Heart right ventricle (tissue), 16 donors: ENCODE data around the gene ACTR3. TPM values are rescaled to one million over a fixed set of nuclear protein-coding genes. Genes with fewer than 3 reads are reported as not detected.

Experiments
- ATAC-seq, 8 donors: fragments of 200-7000 bp; cut with Tn5 transposase; one replicate each; pipeline ENCODE4 v1.9.1; 2020; ENCODE audit warnings: mild to moderate bottlenecking in 8 of 8, moderate library complexity in 8 of 8, moderate number of reproducible peaks in 1 of 8
- DNase-seq, 2 donors: peaks; one replicate each; pipeline ENCODE4 v3.0.0-alpha.2; 2020
- H3K27ac ChIP-seq, 10 donors: fragments of 200-600 bp; sonication (generic) in 2 of 10; one replicate each; pipeline versions ENCODE4 v1.5.0 to v1.8.0; 2020 to 2022; ENCODE audit warnings: mild to moderate bottlenecking in 3 of 10
- H3K27me3 ChIP-seq, 7 donors: fragments of 200-600 bp; one replicate each; pipeline ENCODE4 v1.8.0; 2021 to 2022; ENCODE audit warnings: mild to moderate bottlenecking in 2 of 7
- H3K36me3 ChIP-seq, 9 donors: fragments of 200-600 bp; sonication (generic) in 1 of 9; one replicate each; pipeline versions ENCODE4 v1.5.0 to v1.8.0; 2020 to 2022; ENCODE audit warnings: mild to moderate bottlenecking in 2 of 9
- H3K4me1 ChIP-seq, 9 donors: fragments of 200-600 bp; sonication (generic) in 1 of 9; one replicate each; pipeline versions ENCODE4 v1.5.0 to v1.8.0; 2020 to 2022; ENCODE audit warnings: mild to moderate bottlenecking in 4 of 9
- H3K4me3 ChIP-seq, 10 donors: fragments of 200-600 bp; sonication (generic) in 2 of 10; one replicate each; pipeline versions ENCODE4 v1.5.0 to v1.8.0; 2020 to 2022; ENCODE audit warnings: mild to moderate bottlenecking in 7 of 10, moderate library complexity in 2 of 10
- H3K9me3 ChIP-seq, 11 donors: fragments of 200-600 bp in 10 of 11; sonication (generic) in 2 of 11; one replicate each; pipeline versions ENCODE4 v1.5.0 to v1.8.0; 2013 to 2022; ENCODE audit warnings: mild to moderate bottlenecking in 2 of 11, control low read depth in 1 of 11, moderate library complexity in 1 of 11
- WGBS, 2 donors: extraction: QIAGEN DNeasy Blood & Tissue Kit; methylation state at CpG; one replicate each; pipeline ENCODE4 v1.1.7; 2013; ENCODE audit warnings: inconsistent platforms in 1 of 2; 5-methylcytosine and 5-hydroxymethylcytosine counted together
- intact Hi-C, 10 donors: fragments of 100-400 bp; cut with DNase I; formaldehyde crosslinking; loops; one replicate each; pipeline versions ENCODE4 v1.11.1 to v1.14.2; 2022
- polyA plus RNA-seq, 2 donors: library from polyadenylated mRNA; stranded (reverse); fragments of 200-250 nt; gene quantifications; one replicate each; pipeline ENCODE4 v1.2.3, GENCODE V29; 2013
- total RNA-seq, 10 donors: library from RNA; stranded (reverse); fragmentation: NEBNext Ultra II Directional in 3 of 10; extraction: Animal tissue kit (Norgen Biotek cat#: 25700) in 3 of 10; gene quantifications; one replicate each; pipeline versions ENCODE4 v1.2.1 to v1.2.4, GENCODE V29; 2021 to 2023
- TF ChIP-seq, protein P1 (sequence below), 9 donors: fragments of 200-600 bp; sonication (generic) in 2 of 9; IDR thresholded peaks; one replicate each; pipeline versions ENCODE4 v1.5.0 to v1.8.0; 2021 to 2022; ENCODE audit warnings: antibody characterized with exemption in 9 of 9, mild to moderate bottlenecking in 5 of 9, moderate library complexity in 1 of 9
- donor health status: Arrhythmogenic right ventricular cardiomyopathy.
- donor health status: ischemic (EF 13 %, LVEDD 7.1; RV severe dilation, severe dysfunction).
- donor health status: healthy with polysubstance abuse.
- donor health status: DM: no; HTN: yes; CAD: no.
- donor health status: DM: no; HTN: no; CAD: no.
- donor health status: ischemic (EF 25% LVEDD 6.9; RV normal size, moderate dysfunction).
- donor health status: ischemic (EF 25% LVEDD 5.7; RV mildly dilated, moderate dysfunction).
- donor health status: healthy.
- donor health status: DM: yes; HTN: yes; CAD: no.
- donor health status: Ischemic cardiomyopathy.
- donor health status: ischemic (EF 35%, LVEDD 5.7; RV mildly dilated, moderate dysfunction).
- donor health status: nonischemic (EF 11% LVEDD 7.7; RV severe dilation, severe dysfunction).
- donor health status: DM: yes; HTN: yes; CAD: no.
- donor health status: PGD.
- donor health status: ischemic (EF 29% LVEDD 5.4; RV normal size, mild dysfunction).
- donor health status: nonischemic (EF 23%, LVEDD 6.1; RV moderate dilation, normal function).

The ACTR3 gene
- total and polyA plus RNA-seq, 12 donors = 12.7 to 167 (median 112) TPM

DNA sequence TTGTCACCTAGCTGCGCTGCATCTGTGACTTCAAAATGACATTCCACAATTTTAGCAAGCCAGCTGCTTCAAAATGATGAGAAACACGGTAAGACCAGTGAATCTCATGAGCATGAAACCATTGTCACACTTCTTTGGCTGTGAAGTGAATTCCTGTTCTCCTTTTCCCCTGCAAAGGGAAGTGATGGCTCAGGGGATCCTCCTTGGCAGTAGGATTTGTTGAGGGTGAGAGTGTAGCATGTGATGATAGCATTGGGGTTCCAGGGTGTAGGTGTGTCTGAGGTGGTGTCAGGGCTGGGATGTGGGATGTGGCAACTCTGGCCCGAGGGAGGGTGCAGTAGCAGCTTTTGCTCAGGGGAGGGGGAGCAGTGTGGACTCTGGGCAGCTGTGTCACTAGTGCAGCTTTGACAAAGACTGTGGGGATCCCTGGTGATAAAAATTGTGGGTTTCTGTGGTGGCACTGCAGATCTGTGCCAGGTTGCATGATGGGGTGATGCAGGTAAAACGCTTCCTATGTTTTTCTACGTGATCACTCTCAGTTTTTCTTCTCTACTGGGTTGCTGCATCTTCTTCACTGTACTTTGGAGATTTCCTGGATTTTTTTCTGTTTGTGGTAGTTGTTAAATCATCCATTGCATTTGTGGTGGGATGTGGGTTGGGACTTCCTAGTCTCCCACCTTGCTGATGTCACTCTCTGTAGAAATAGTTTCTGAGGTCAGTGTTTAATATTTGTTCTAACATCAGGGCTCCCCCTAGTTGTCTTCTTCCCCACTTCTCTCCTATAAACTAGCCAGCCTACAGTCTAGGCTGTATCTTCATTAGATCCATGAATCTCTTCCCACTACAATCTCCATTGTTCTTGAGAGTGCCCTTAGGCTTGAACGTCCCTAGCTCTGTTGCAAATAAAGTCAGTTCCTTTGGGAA, 107.0 kb downstream of the ACTR3 start:
- 67 to 69% methylated on average over 6 of the region's 6 CpGs for WGBS, 2 donors
- ATAC-seq (no peak), DNase-seq (no peak)
- Histone ChIP-seq H3K9me3 (peaks cover 0 to 3% (median 0%) of the 10 kb centered on the region in 11 donors), H3K27me3 (no peaks in the 10 kb centered on the region), H3K4me1 (no peaks in the 10 kb centered on the region), H3K27ac (no peak overlapping the region), H3K36me3 (no peaks in the 10 kb centered on the region), H3K4me3 (no peak overlapping the region)
- intact Hi-C loops = no loop called here
- TF ChIP-seq, protein P1, sequence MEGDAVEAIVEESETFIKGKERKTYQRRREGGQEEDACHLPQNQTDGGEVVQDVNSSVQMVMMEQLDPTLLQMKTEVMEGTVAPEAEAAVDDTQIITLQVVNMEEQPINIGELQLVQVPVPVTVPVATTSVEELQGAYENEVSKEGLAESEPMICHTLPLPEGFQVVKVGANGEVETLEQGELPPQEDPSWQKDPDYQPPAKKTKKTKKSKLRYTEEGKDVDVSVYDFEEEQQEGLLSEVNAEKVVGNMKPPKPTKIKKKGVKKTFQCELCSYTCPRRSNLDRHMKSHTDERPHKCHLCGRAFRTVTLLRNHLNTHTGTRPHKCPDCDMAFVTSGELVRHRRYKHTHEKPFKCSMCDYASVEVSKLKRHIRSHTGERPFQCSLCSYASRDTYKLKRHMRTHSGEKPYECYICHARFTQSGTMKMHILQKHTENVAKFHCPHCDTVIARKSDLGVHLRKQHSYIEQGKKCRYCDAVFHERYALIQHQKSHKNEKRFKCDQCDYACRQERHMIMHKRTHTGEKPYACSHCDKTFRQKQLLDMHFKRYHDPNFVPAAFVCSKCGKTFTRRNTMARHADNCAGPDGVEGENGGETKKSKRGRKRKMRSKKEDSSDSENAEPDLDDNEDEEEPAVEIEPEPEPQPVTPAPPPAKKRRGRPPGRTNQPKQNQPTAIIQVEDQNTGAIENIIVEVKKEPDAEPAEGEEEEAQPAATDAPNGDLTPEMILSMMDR (IDR thresholded peaks at IDR 0.05) = no peak

DNA sequence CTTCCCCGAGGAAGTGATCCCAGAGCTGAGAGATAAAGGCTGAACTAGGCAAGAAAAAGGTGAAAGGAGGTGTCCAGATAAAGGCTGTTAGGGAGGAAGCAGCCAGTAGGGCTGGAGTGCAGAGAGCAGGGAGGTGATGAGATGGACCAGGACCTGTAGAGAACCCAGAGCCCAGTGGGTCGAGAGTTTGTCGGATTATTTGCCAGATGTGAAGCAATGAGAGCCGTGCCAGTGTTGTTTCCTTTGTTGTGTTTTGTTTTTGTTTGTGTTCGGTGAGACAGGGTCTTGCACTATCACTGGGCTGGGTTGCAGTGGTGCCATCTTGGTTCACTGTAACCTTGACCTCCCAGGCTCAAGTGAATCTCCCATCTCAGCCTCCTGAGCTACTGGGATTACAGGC, 111.3 kb downstream of the ACTR3 start:
- no peak overlapping the region for H3K4me3 ChIP-seq
- H3K4me1 ChIP-seq = no peaks in the 10 kb centered on the region
- TF ChIP-seq, protein P1 (IDR thresholded peaks at IDR 0.05) = no peak
- H3K27ac ChIP-seq = no peak overlapping the region
- H3K9me3 ChIP-seq = no peaks in the 10 kb centered on the region
- ATAC-seq (no peak), DNase-seq (no peak)
- intact Hi-C loops = no loop called here
- H3K27me3 ChIP-seq = peaks cover 0 to 6% (median 0%) of the 10 kb centered on the region in 7 donors
- WGBS, 2 donors = 63% methylated on average over 5 of the region's 5 CpGs
- no peaks in the 10 kb centered on the region for H3K36me3 ChIP-seq

DNA sequence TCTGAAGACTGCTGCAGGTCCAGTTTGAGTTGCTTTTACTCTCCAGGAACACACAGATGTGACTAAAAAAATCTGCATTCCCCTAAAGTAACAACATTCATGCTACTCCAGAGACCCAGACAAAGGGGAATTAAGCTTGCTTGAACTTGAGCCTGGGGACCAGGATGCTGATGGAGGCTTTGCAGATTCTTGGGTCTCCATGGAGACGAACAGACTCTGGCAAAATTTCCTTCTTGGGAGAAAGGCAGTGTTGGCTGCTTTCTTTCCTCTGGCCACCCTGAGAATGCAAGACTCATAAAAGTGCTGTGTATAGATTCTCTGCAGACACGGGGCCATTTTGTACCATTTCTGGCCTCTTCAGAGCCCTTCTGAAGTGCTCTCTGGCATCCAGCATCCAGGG, 112.0 kb downstream of the ACTR3 start:
- TF ChIP-seq, protein P1 (IDR thresholded peaks at IDR 0.05) = no peak
- Histone ChIP-seq H3K36me3 (no peaks in the 10 kb centered on the region), H3K27me3 (peaks cover 0 to 6% (median 0%) of the 10 kb centered on the region in 7 donors), H3K4me3 (no peak overlapping the region), H3K9me3 (no peaks in the 10 kb centered on the region), H3K4me1 (no peaks in the 10 kb centered on the region), H3K27ac (no peak overlapping the region)
- ATAC-seq (no peak), DNase-seq (no peak)
- intact Hi-C loops = no loop called here
- WGBS, 2 donors = 65 to 79% methylated on average over 2 of the region's 2 CpGs

DNA sequence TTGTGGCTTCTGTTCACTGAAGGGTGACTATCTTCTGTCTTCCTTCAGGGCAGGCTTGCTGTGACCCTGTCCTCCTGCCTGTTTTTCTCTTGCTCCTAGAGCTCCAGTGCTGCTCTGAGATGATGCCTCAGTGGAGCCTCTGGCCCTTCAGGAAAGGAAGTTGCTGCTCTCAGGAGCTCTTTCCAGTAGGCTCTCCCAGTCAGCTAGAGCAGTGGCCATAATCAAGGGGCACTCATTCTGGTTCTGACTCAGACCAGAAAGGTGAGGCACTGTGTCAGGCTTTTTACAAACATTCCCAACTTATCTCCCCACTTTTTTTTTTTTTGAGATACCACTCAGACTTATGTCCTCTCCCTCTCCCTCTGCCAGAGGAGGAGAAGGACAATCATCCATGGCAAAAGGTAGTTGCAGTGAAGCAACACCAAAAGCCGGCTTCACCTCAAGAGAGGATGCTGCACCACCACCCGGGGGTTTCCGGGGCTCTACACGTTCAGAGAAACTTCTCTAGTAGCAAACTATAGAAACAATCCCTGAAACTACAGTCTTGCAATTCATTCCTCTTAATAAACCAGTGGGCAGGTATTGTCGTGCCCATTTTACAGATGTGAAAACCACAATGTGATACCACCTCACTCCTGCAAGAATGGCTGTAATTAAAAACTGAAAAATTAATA, 115.4 kb downstream of the ACTR3 start:
- Histone ChIP-seq H3K4me3 (no peak overlapping the region), H3K27me3 (peaks cover 0 to 6% (median 0%) of the 10 kb centered on the region in 7 donors), H3K36me3 (no peaks in the 10 kb centered on the region), H3K4me1 (no peaks in the 10 kb centered on the region), H3K9me3 (no peaks in the 10 kb centered on the region), H3K27ac (no peak overlapping the region)
- intact Hi-C loops = no loop called here
- DNase-seq (no peak), ATAC-seq (no peak)
- WGBS, 2 donors = 88% methylated on average over 5 of the region's 5 CpGs
- TF ChIP-seq, protein P1 (IDR thresholded peaks at IDR 0.05) = no peak
